Measurements from ENCODE around the gene ZNF544.

ZNF544 gene

DNA sequence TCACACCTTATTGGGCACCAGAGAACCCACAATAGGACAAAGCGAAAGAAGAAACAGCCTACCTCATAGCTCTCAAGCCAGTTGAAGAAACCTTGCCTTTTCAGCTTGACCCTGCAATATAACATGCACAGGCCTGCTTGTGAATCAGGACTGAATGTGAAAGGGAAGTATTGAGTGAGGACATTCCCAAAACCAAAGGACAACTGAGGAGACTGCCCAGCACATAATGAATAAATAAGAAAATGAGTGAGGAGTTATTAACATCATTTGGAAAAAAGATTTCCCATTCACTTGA is 15.7 kb upstream of the ZNF544 start:
- peaks cover 21% of the 10 kb centered on the region for H3K79me1 ChIP-seq (replicated peaks; ENCODE audit: low read length, poor library complexity, severe bottlenecking)
- no peak for DNase-seq
- no peaks in the 10 kb centered on the region for H3K4me1 ChIP-seq (ENCODE audit: control insufficient read depth, insufficient read depth, low read depth, low read length)
- no peak overlapping the region for H2BK120ac ChIP-seq (ENCODE audit: low read depth, low read length)
- H3K23ac ChIP-seq (ENCODE audit: low read length in 2 of 2): no peak overlapping the region
- no peak overlapping the region for H4K91ac ChIP-seq (ENCODE audit: low read length)
- no peak overlapping the region for H3K27ac ChIP-seq (ENCODE audit: low read length, poor library complexity, severe bottlenecking)
- no CpG with 5 or more reads among the region's 1 CpG for WGBS
- H3K18ac ChIP-seq (ENCODE audit: low read depth in 1 of 2, low read length in 2 of 2): no peak overlapping the region
- H3K9ac ChIP-seq (ENCODE audit: low read length): no peak overlapping the region
- peaks cover 100% of the 10 kb centered on the region for H3K9me3 ChIP-seq (ENCODE audit: control insufficient read depth, low read length)
- H2BK5ac ChIP-seq (ENCODE audit: low read depth, low read length, poor library complexity, severe bottlenecking): no peak overlapping the region
- H3K4me3 ChIP-seq (ENCODE audit: insufficient read depth in 1 of 2, low read depth in 1 of 2, low read length in 2 of 2): peak overlapping the region in 1 of 2 experiments; percentile 66
- H2BK12ac ChIP-seq (ENCODE audit: low read length in 2 of 2): no peak overlapping the region
- H2AFZ ChIP-seq (ENCODE audit: low read depth, low read length): no peak overlapping the region
- H3K4ac ChIP-seq (ENCODE audit: low read depth in 1 of 2, low read length in 2 of 2): no peak overlapping the region
- H4K8ac ChIP-seq (ENCODE audit: low read length): no peak overlapping the region
- no peak overlapping the region for H2BK15ac ChIP-seq (ENCODE audit: low read depth, poor library complexity, severe bottlenecking)
- H2AK5ac ChIP-seq (ENCODE audit: low read length, severe bottlenecking): no peak overlapping the region
- H3K4me2 ChIP-seq (ENCODE audit: low read length, poor library complexity, severe bottlenecking): no peak overlapping the region
- H3K14ac ChIP-seq (ENCODE audit: low read length in 2 of 2): no peak overlapping the region
- peaks cover 64 to 65% of the 10 kb centered on the region in 2 experiments for H3K36me3 ChIP-seq (ENCODE audit: control insufficient read depth in 1 of 2, insufficient read depth in 2 of 2, low read depth in 1 of 2, low read length in 2 of 2)
- H3K27me3 ChIP-seq (ENCODE audit: control insufficient read depth in 1 of 2, insufficient read depth in 1 of 2, low read length in 2 of 2): no peaks in the 10 kb centered on the region

DNA sequence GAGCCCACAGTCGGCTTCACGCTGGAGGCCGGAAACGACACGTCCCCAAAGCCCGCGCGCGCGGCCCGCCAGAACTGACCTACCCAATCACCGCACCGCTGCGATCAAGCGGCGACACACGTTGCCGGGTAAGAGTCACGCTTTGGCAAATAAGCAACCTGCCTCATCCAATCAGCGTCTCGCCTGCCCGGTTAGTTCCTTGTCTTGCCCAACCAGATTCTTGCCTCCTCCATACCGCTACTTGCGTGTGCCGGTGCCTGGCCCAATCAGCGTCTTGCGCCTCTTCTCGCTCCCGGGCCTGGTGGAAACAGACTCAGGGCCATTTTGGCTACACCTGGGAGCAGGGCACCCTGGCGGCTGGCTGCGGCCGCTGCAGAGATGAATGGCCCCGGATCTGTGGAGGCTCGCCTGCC is 11.6 kb upstream of the ZNF544 start:
- Histone ChIP-seq H2BK5ac (ENCODE audit: low read depth, low read length, poor library complexity, severe bottlenecking) (no peak overlapping the region), H2BK15ac (ENCODE audit: low read depth, poor library complexity, severe bottlenecking) (no peak overlapping the region), H4K8ac (ENCODE audit: low read length) (no peak overlapping the region), H3K23ac (ENCODE audit: low read length in 2 of 2) (no peak overlapping the region), H2BK120ac (ENCODE audit: low read depth, low read length) (no peak overlapping the region), H3K4me2 (ENCODE audit: low read length, poor library complexity, severe bottlenecking) (no peak overlapping the region), H3K27ac (ENCODE audit: low read length, poor library complexity, severe bottlenecking) (no peak overlapping the region), H3K9ac (ENCODE audit: low read length) (no peak overlapping the region), H3K79me1 (replicated peaks; ENCODE audit: low read length, poor library complexity, severe bottlenecking) (no peaks in the 10 kb centered on the region), H4K91ac (ENCODE audit: low read length) (no peak overlapping the region), H2AFZ (ENCODE audit: low read depth, low read length) (no peak overlapping the region), H3K4me3 (ENCODE audit: insufficient read depth in 1 of 2, low read depth in 1 of 2, low read length in 2 of 2) (no peak overlapping the region), H3K18ac (ENCODE audit: low read depth in 1 of 2, low read length in 2 of 2) (no peak overlapping the region), H3K14ac (ENCODE audit: low read length in 2 of 2) (no peak overlapping the region), H3K4ac (ENCODE audit: low read depth in 1 of 2, low read length in 2 of 2) (no peak overlapping the region), H3K36me3 (ENCODE audit: control insufficient read depth in 1 of 2, insufficient read depth in 2 of 2, low read depth in 1 of 2, low read length in 2 of 2) (peaks cover 23 to 27% of the 10 kb centered on the region in 2 experiments), H3K4me1 (ENCODE audit: control insufficient read depth, insufficient read depth, low read depth, low read length) (no peaks in the 10 kb centered on the region), H3K27me3 (ENCODE audit: control insufficient read depth in 1 of 2, insufficient read depth in 1 of 2, low read length in 2 of 2) (no peaks in the 10 kb centered on the region), H2BK12ac (ENCODE audit: low read length in 2 of 2) (no peak overlapping the region), H2AK5ac (ENCODE audit: low read length, severe bottlenecking) (no peak overlapping the region), H3K9me3 (ENCODE audit: control insufficient read depth, low read length) (peaks cover 68% of the 10 kb centered on the region)
- WGBS: 94% methylated on average over 34 of the region's 34 CpGs
- DNase-seq: no peak

DNA sequence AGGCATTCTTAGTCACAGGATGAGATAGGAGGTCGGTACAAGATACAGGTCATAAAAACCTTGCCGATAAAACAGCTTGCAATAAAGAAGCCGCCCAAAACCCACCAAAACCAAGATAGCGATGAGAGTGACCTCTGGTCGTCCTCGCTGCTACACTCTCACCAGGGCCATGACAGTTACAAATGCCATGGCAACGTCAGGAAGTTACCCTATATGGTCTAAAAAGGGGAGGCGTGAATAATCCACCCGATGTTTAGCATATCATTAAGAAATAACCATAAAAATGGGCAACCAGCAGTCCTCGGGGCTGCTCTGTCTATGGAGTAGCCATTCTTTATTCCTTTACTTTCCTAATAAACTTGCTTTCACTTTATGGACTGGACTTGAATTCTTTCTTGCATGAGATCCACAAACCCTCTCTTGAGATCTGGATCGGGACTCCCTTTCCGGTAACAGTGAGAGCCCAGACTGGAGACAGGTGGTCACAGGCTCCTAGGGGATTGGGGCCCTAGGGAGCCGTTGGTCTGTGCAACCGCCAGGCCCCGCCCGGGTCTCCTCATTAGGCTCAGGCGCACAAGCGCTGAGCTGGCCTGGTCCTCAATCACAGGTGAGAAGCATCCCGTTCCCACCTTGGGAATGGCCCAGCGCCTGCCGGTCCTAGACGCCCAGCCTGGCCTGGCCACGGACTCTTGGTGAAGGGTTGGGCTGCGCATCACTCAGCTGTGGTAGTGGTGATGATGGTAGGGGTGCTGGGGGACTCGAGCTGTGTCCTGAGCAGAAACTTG is 10.9 kb upstream of the ZNF544 start:
- Histone ChIP-seq H2BK5ac (ENCODE audit: low read depth, low read length, poor library complexity, severe bottlenecking) (no peak overlapping the region), H3K4me1 (ENCODE audit: control insufficient read depth, insufficient read depth, low read depth, low read length) (no peaks in the 10 kb centered on the region), H3K4me3 (ENCODE audit: insufficient read depth in 1 of 2, low read depth in 1 of 2, low read length in 2 of 2) (no peak overlapping the region), H2AK5ac (ENCODE audit: low read length, severe bottlenecking) (no peak overlapping the region), H2BK12ac (ENCODE audit: low read length in 2 of 2) (no peak overlapping the region), H3K9me3 (ENCODE audit: control insufficient read depth, low read length) (peaks cover 68% of the 10 kb centered on the region), H3K27ac (ENCODE audit: low read length, poor library complexity, severe bottlenecking) (no peak overlapping the region), H2BK120ac (ENCODE audit: low read depth, low read length) (no peak overlapping the region), H3K14ac (ENCODE audit: low read length in 2 of 2) (no peak overlapping the region), H3K4ac (ENCODE audit: low read depth in 1 of 2, low read length in 2 of 2) (no peak overlapping the region), H3K79me1 (replicated peaks; ENCODE audit: low read length, poor library complexity, severe bottlenecking) (no peaks in the 10 kb centered on the region), H4K91ac (ENCODE audit: low read length) (no peak overlapping the region), H2AFZ (ENCODE audit: low read depth, low read length) (no peak overlapping the region), H3K18ac (ENCODE audit: low read depth in 1 of 2, low read length in 2 of 2) (no peak overlapping the region), H3K23ac (ENCODE audit: low read length in 2 of 2) (no peak overlapping the region), H3K27me3 (ENCODE audit: control insufficient read depth in 1 of 2, insufficient read depth in 1 of 2, low read length in 2 of 2) (no peaks in the 10 kb centered on the region), H3K4me2 (ENCODE audit: low read length, poor library complexity, severe bottlenecking) (no peak overlapping the region), H4K8ac (ENCODE audit: low read length) (no peak overlapping the region), H3K36me3 (ENCODE audit: control insufficient read depth in 1 of 2, insufficient read depth in 2 of 2, low read depth in 1 of 2, low read length in 2 of 2) (peaks cover 16 to 21% of the 10 kb centered on the region in 2 experiments), H2BK15ac (ENCODE audit: low read depth, poor library complexity, severe bottlenecking) (no peak overlapping the region), H3K9ac (ENCODE audit: low read length) (no peak overlapping the region)
- WGBS: 89% methylated on average over 25 of the region's 25 CpGs
- no peak for DNase-seq

DNA sequence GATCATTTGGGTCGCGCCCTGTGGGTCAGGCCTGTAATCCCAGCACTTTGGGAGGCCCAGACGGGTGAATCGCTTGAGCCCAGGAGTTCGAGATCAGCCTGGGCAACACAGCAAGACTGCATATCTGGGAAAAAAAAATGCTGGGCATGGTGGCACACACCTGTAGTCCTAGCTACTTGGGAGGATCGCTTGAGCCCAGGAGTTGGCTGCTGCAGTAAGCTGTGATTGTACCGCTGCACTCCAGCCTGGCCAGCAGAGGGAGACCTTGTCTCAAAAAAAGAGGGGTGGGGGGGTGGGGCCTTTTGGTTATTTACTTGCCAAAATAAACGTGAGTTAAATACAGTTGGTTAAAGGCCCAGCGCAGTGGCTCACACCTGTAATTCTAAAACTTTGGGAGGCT is 9.8 kb upstream of the ZNF544 start:
- Histone ChIP-seq H3K9me3 (ENCODE audit: control insufficient read depth, low read length) (peaks cover 61% of the 10 kb centered on the region), H2BK15ac (ENCODE audit: low read depth, poor library complexity, severe bottlenecking) (no peak overlapping the region), H3K4me3 (ENCODE audit: insufficient read depth in 1 of 2, low read depth in 1 of 2, low read length in 2 of 2) (no peak overlapping the region), H4K91ac (ENCODE audit: low read length) (no peak overlapping the region), H3K14ac (ENCODE audit: low read length in 2 of 2) (no peak overlapping the region), H4K8ac (ENCODE audit: low read length) (no peak overlapping the region), H3K27me3 (ENCODE audit: control insufficient read depth in 1 of 2, insufficient read depth in 1 of 2, low read length in 2 of 2) (no peaks in the 10 kb centered on the region), H2AFZ (ENCODE audit: low read depth, low read length) (no peak overlapping the region), H3K23ac (ENCODE audit: low read length in 2 of 2) (no peak overlapping the region), H2AK5ac (ENCODE audit: low read length, severe bottlenecking) (no peak overlapping the region), H3K18ac (ENCODE audit: low read depth in 1 of 2, low read length in 2 of 2) (no peak overlapping the region), H2BK120ac (ENCODE audit: low read depth, low read length) (no peak overlapping the region), H2BK12ac (ENCODE audit: low read length in 2 of 2) (no peak overlapping the region), H3K9ac (ENCODE audit: low read length) (no peak overlapping the region), H3K36me3 (ENCODE audit: control insufficient read depth in 1 of 2, insufficient read depth in 2 of 2, low read depth in 1 of 2, low read length in 2 of 2) (peaks cover 5 to 14% of the 10 kb centered on the region in 2 experiments), H3K4me2 (ENCODE audit: low read length, poor library complexity, severe bottlenecking) (no peak overlapping the region), H3K4ac (ENCODE audit: low read depth in 1 of 2, low read length in 2 of 2) (no peak overlapping the region), H3K4me1 (ENCODE audit: control insufficient read depth, insufficient read depth, low read depth, low read length) (no peaks in the 10 kb centered on the region), H2BK5ac (ENCODE audit: low read depth, low read length, poor library complexity, severe bottlenecking) (no peak overlapping the region), H3K79me1 (replicated peaks; ENCODE audit: low read length, poor library complexity, severe bottlenecking) (no peaks in the 10 kb centered on the region), H3K27ac (ENCODE audit: low read length, poor library complexity, severe bottlenecking) (no peak overlapping the region)
- no peak for DNase-seq
- WGBS: 52% methylated on average over 9 of the region's 9 CpGs

All from mesenchymal stem cell (in vitro differentiated cells and primary cell).